ENCODE data around the gene PGM1. TPM values are rescaled to one million over a fixed set of nuclear protein-coding genes. Genes with fewer than 3 reads are reported as not detected.

Gene PGM1
- total RNA-seq, 1 experiment from 2014 or later: 77.2 TPM

DNA sequence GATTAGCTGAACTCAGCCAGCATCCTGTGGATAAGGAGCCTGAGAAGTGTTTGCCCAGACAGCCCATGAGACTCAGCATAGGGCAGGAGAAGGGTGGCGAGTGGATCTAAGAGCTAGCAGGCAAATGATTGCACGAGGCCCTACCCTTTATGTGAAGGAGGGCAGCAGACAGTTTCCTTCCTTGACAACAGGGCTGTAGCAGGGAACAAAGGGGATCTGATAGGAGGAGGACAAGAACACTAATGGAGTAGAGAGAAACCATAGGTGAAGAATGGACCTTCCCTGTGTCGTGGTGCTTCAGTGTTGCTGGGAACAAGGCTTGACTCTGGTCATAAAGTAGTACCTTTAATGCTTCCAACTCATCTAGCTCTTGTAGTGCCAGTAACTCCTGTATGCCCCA, 84.3 kb downstream of the PGM1 start:
- Histone ChIP-seq H3K27me3 (ENCODE audit: control insufficient read depth, insufficient read depth, low read length) (no peaks in the 10 kb centered on the region), H3K9me3 (ENCODE audit: control insufficient read depth, insufficient read depth, low read depth, low read length) (peaks cover 11% of the 10 kb centered on the region; the same call in 1 of the 2 replicates), H3K4me1 (ENCODE audit: control insufficient read depth, insufficient read depth, low read length) (0 out of 2 replicates have a peak, but pooled peaks cover 5% of the 10 kb centered on the region), H3K4me3 (ENCODE audit: low read depth in 2 of 2, low read length in 2 of 2) (no peak overlapping the region), H3K36me3 (ENCODE audit: control insufficient read depth, insufficient read depth, low read length) (no peaks in the 10 kb centered on the region), H3K27ac (ENCODE audit: low read length) (no peak overlapping the region)
- intact Hi-C loops (cut with micrococcal nuclease; ENCODE audit: unreplicated experiment): no loop called here
- in situ Hi-C loops (cut with HindIII; ENCODE audit: low pct_unique_long_range_greater_than_20kb, low sequenced_read_pairs): loop anchor here (25.0 kb wide), 1 partner anchor 560 kb away; no protein-coding TSS in a partner anchor
- BruUV-seq (replicated peaks): no TSS peak
- ATAC-seq (no peak), DNase-seq (ENCODE audit: low read depth, low spot score) (no peak)
- TF ChIP-seq, protein P1, sequence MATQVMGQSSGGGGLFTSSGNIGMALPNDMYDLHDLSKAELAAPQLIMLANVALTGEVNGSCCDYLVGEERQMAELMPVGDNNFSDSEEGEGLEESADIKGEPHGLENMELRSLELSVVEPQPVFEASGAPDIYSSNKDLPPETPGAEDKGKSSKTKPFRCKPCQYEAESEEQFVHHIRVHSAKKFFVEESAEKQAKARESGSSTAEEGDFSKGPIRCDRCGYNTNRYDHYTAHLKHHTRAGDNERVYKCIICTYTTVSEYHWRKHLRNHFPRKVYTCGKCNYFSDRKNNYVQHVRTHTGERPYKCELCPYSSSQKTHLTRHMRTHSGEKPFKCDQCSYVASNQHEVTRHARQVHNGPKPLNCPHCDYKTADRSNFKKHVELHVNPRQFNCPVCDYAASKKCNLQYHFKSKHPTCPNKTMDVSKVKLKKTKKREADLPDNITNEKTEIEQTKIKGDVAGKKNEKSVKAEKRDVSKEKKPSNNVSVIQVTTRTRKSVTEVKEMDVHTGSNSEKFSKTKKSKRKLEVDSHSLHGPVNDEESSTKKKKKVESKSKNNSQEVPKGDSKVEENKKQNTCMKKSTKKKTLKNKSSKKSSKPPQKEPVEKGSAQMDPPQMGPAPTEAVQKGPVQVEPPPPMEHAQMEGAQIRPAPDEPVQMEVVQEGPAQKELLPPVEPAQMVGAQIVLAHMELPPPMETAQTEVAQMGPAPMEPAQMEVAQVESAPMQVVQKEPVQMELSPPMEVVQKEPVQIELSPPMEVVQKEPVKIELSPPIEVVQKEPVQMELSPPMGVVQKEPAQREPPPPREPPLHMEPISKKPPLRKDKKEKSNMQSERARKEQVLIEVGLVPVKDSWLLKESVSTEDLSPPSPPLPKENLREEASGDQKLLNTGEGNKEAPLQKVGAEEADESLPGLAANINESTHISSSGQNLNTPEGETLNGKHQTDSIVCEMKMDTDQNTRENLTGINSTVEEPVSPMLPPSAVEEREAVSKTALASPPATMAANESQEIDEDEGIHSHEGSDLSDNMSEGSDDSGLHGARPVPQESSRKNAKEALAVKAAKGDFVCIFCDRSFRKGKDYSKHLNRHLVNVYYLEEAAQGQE (IDR thresholded peaks at IDR 0.05; ENCODE audit: insufficient read depth in 1 of 2, low read depth in 2 of 2, low read length in 1 of 2): no peak
- no peak for TF ChIP-seq POLR2AphosphoS5 (IDR thresholded peaks at IDR 0.05; ENCODE audit: low read depth, low read length)
- ChIA-PET CTCF (no interaction called here), POLR2A (no interaction called here)

DNA sequence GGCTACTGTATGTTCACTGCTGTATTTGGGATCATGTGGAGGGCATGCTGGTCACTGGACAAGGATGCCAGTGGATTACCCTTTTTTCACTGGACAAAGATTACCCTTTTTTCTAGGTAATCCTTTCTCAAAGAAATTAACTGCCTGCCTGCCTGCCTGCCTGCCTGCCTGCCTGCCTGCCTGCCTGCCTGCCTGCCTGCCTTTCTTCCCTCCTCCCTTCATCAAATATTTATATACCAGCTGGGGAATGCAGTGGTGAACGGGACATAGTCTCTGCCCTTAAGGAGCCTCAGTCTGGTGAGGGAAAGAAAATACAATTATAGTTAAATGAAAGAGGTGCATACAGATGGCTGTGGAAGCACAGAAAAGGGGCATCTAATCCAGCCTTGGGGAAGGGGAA, 85.0 kb downstream of the PGM1 start:
- in situ Hi-C loops (cut with HindIII; ENCODE audit: low pct_unique_long_range_greater_than_20kb, low sequenced_read_pairs): loop anchor here (25.0 kb wide), 1 partner anchor 559 kb away; no protein-coding TSS in a partner anchor
- ChIA-PET CTCF (interaction anchor here (0.6 kb wide), 1 partner anchor 316 kb away, joined by 3 read pairs; no protein-coding TSS in a partner anchor), POLR2A (no interaction called here)
- TF ChIP-seq, protein P2, sequence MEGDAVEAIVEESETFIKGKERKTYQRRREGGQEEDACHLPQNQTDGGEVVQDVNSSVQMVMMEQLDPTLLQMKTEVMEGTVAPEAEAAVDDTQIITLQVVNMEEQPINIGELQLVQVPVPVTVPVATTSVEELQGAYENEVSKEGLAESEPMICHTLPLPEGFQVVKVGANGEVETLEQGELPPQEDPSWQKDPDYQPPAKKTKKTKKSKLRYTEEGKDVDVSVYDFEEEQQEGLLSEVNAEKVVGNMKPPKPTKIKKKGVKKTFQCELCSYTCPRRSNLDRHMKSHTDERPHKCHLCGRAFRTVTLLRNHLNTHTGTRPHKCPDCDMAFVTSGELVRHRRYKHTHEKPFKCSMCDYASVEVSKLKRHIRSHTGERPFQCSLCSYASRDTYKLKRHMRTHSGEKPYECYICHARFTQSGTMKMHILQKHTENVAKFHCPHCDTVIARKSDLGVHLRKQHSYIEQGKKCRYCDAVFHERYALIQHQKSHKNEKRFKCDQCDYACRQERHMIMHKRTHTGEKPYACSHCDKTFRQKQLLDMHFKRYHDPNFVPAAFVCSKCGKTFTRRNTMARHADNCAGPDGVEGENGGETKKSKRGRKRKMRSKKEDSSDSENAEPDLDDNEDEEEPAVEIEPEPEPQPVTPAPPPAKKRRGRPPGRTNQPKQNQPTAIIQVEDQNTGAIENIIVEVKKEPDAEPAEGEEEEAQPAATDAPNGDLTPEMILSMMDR (IDR thresholded peaks at IDR 0.05): no peak
- TF ChIP-seq SIN3A (IDR thresholded peaks at IDR 0.05; ENCODE audit: borderline replicate concordance, insufficient read depth, low read depth, low read length) (no peak), POLR2AphosphoS5 (IDR thresholded peaks at IDR 0.05; ENCODE audit: low read depth, low read length) (no peak), TCF7L2 (IDR thresholded peaks at IDR 0.05; ENCODE audit: low read depth, low read length) (no peak)
- TF ChIP-seq, protein P1 (IDR thresholded peaks at IDR 0.05; ENCODE audit: insufficient read depth in 1 of 2, low read depth in 2 of 2, low read length in 1 of 2): no peak
- no TSS peak for BruUV-seq (replicated peaks)
- Histone ChIP-seq H3K4me1 (ENCODE audit: control insufficient read depth, insufficient read depth, low read length) (0 out of 2 replicates have a peak, but pooled peaks cover 5% of the 10 kb centered on the region), H3K9me3 (ENCODE audit: control insufficient read depth, insufficient read depth, low read depth, low read length) (peaks cover 11% of the 10 kb centered on the region; the same call in 1 of the 2 replicates), H3K27ac (ENCODE audit: low read length) (no peak overlapping the region), H3K4me3 (ENCODE audit: low read depth in 2 of 2, low read length in 2 of 2) (no peak overlapping the region), H3K27me3 (ENCODE audit: control insufficient read depth, insufficient read depth, low read length) (no peaks in the 10 kb centered on the region), H3K36me3 (ENCODE audit: control insufficient read depth, insufficient read depth, low read length) (no peaks in the 10 kb centered on the region)
- DNase-seq (ENCODE audit: low read depth, low spot score) (no peak), ATAC-seq (no peak)
- intact Hi-C loops (cut with micrococcal nuclease; ENCODE audit: unreplicated experiment): no loop called here

All from Panc1 (cell line).